Measurements from ENCODE around the gene OXT. TPM values are rescaled to one million over a fixed set of nuclear protein-coding genes. Genes with fewer than 3 reads are reported as not detected.

The OXT gene
- total and polyA plus RNA-seq, 2 of the 13 experiments (the other 11 are each of a cell fraction or from before 2014, with no cell fraction given), result not detected

GRCh38 chr20:3045042-3045815, 26.2 kb upstream of the OXT start:
- peak overlapping the region; percentile 99 for H3K4me2 ChIP-seq (ENCODE audit: low read depth, low read length)
- DNase-seq (ENCODE audit: low spot score) (no peak), FAIRE-seq (no peak), ATAC-seq (peak; percentile 77)
- 6% methylated on average over 12 of the region's 24 CpGs for WGBS (ENCODE audit: low lambda C conversion rate)
- CTCF ChIA-PET (ENCODE audit: low intra/inter-chr PET ratio, low total read pairs), result no interaction called here
- POLR2A ChIA-PET, result interaction anchor here (0.6 to 2.4 kb wide), 20 partner anchors 9 to 392 kb away, joined by 3 to 10 read pairs (median 4); partner anchors contain the start of genes FASTKD5, IDH3B, NOP56 and PCED1A
- peak overlapping the region; percentile 85 for H3K27ac ChIP-seq (ENCODE audit: extremely low read length, insufficient read depth, low read length)
- in situ Hi-C loops (cut with HindIII; ENCODE audit: extremely low pct_ligation_motif_present, low pct_unique_long_range_greater_than_20kb) (no loop called here), intact Hi-C loops (cut with micrococcal nuclease; ENCODE audit: unreplicated experiment) (loop anchor here (10.0 kb wide), 1 partner anchor 130 kb away; no protein-coding TSS in a partner anchor)
- H2AFZ ChIP-seq (ENCODE audit: low read length), result peak overlapping the region; percentile 65
- peak overlapping the region; percentile 89 for H3K9ac ChIP-seq (ENCODE audit: insufficient read depth, low read depth, low read length)
- peaks cover 42% of the 10 kb centered on the region for H3K4me1 ChIP-seq (ENCODE audit: insufficient read depth, low read length)
- peaks cover 19 to 30% of the 10 kb centered on the region in 2 experiments for H3K36me3 ChIP-seq (replicated peaks in 1 of 2; ENCODE audit: control insufficient read depth in 1 of 2, insufficient read depth in 2 of 2, low read length in 2 of 2)
- H3K79me2 ChIP-seq (ENCODE audit: insufficient read depth, low read length), result peaks cover 18% of the 10 kb centered on the region
- H3K4me3 ChIP-seq (replicated peaks in 1 of 3; ENCODE audit: insufficient read depth in 1 of 3, low read depth in 2 of 3, low read length in 3 of 3), result peak overlapping the region; percentile 89 to 97 (median 95)
- no peaks in the 10 kb centered on the region for H4K20me1 ChIP-seq (ENCODE audit: insufficient read depth, low read length)
- no peaks in the 10 kb centered on the region; a peak in 1 of 5 replicates for H3K27me3 ChIP-seq (ENCODE audit: control insufficient read depth in 1 of 2, insufficient read depth in 2 of 2, low read length in 2 of 2)
- H3K9me3 ChIP-seq (ENCODE audit: low read length), result no peaks in the 10 kb centered on the region
- TSS peak; percentile 86 for BruUV-seq (replicated peaks)
- TF ChIP-seq, protein P1, sequence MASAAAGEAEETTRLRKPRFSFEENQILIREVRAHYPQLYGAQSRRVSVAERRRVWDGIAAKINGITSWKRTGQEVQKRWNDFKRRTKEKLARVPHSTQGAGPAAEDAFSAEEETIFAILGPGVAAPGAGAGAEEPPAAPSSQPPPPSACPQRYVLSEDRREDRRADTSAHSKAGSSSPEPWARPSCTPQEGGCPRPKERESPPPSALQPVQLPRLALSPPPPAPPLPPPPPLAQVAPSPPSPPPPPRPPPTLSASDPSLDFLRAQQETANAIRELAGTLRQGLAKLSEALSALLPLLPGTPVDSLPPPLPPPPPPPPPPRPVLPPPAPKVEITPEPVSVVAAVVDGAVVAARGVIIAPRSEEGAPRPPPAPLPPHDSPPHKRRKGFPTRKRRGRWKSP (CRISPR knock-in tag; IDR thresholded peaks at IDR 0.05), result no peak
- TF ChIP-seq, protein P2, sequence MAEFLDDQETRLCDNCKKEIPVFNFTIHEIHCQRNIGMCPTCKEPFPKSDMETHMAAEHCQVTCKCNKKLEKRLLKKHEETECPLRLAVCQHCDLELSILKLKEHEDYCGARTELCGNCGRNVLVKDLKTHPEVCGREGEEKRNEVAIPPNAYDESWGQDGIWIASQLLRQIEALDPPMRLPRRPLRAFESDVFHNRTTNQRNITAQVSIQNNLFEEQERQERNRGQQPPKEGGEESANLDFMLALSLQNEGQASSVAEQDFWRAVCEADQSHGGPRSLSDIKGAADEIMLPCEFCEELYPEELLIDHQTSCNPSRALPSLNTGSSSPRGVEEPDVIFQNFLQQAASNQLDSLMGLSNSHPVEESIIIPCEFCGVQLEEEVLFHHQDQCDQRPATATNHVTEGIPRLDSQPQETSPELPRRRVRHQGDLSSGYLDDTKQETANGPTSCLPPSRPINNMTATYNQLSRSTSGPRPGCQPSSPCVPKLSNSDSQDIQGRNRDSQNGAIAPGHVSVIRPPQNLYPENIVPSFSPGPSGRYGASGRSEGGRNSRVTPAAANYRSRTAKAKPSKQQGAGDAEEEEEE (CRISPR knock-in tag; IDR thresholded peaks at IDR 0.05; ENCODE audit: borderline replicate concordance), result 0 out of 2 replicates have a peak, but pooled peaks have one; percentile 13
- TF ChIP-seq, protein P3, sequence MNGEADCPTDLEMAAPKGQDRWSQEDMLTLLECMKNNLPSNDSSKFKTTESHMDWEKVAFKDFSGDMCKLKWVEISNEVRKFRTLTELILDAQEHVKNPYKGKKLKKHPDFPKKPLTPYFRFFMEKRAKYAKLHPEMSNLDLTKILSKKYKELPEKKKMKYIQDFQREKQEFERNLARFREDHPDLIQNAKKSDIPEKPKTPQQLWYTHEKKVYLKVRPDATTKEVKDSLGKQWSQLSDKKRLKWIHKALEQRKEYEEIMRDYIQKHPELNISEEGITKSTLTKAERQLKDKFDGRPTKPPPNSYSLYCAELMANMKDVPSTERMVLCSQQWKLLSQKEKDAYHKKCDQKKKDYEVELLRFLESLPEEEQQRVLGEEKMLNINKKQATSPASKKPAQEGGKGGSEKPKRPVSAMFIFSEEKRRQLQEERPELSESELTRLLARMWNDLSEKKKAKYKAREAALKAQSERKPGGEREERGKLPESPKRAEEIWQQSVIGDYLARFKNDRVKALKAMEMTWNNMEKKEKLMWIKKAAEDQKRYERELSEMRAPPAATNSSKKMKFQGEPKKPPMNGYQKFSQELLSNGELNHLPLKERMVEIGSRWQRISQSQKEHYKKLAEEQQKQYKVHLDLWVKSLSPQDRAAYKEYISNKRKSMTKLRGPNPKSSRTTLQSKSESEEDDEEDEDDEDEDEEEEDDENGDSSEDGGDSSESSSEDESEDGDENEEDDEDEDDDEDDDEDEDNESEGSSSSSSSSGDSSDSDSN (CRISPR knock-in tag; IDR thresholded peaks at IDR 0.05), result no peak
- TF ChIP-seq SNAI1 (CRISPR knock-in tag; IDR thresholded peaks at IDR 0.05; ENCODE audit: borderline replicate concordance) (no peak), RBAK (CRISPR knock-in tag; IDR thresholded peaks at IDR 0.05) (peak; percentile 16; the same call in 1 of the 2 replicates), KLF9 (CRISPR knock-in tag; IDR thresholded peaks at IDR 0.05; ENCODE audit: low read depth) (no peak), ZNF7 (CRISPR knock-in tag; IDR thresholded peaks at IDR 0.05) (0 out of 2 replicates have a peak, but pooled peaks have one; percentile 7), ZNF550 (CRISPR knock-in tag; IDR thresholded peaks at IDR 0.05; ENCODE audit: borderline replicate concordance) (peak; percentile 12; the same call in 1 of the 2 replicates), ZMYM3 (CRISPR knock-in tag; IDR thresholded peaks at IDR 0.05) (no peak)
- TF ChIP-seq, protein P4, sequence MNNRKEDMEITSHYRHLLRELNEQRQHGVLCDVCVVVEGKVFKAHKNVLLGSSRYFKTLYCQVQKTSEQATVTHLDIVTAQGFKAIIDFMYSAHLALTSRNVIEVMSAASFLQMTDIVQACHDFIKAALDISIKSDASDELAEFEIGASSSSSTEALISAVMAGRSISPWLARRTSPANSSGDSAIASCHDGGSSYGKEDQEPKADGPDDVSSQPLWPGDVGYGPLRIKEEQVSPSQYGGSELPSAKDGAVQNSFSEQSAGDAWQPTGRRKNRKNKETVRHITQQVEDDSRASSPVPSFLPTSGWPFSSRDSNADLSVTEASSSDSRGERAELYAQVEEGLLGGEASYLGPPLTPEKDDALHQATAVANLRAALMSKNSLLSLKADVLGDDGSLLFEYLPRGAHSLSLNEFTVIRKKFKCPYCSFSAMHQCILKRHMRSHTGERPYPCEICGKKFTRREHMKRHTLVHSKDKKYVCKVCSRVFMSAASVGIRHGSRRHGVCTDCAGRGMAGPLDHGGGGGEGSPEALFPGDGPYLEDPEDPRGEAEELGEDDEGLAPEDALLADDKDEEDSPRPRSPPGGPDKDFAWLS (CRISPR knock-in tag; IDR thresholded peaks at IDR 0.05; ENCODE audit: borderline replicate concordance), result 0 out of 2 replicates have a peak, but pooled peaks have one; percentile 12
- TF ChIP-seq, protein P5, sequence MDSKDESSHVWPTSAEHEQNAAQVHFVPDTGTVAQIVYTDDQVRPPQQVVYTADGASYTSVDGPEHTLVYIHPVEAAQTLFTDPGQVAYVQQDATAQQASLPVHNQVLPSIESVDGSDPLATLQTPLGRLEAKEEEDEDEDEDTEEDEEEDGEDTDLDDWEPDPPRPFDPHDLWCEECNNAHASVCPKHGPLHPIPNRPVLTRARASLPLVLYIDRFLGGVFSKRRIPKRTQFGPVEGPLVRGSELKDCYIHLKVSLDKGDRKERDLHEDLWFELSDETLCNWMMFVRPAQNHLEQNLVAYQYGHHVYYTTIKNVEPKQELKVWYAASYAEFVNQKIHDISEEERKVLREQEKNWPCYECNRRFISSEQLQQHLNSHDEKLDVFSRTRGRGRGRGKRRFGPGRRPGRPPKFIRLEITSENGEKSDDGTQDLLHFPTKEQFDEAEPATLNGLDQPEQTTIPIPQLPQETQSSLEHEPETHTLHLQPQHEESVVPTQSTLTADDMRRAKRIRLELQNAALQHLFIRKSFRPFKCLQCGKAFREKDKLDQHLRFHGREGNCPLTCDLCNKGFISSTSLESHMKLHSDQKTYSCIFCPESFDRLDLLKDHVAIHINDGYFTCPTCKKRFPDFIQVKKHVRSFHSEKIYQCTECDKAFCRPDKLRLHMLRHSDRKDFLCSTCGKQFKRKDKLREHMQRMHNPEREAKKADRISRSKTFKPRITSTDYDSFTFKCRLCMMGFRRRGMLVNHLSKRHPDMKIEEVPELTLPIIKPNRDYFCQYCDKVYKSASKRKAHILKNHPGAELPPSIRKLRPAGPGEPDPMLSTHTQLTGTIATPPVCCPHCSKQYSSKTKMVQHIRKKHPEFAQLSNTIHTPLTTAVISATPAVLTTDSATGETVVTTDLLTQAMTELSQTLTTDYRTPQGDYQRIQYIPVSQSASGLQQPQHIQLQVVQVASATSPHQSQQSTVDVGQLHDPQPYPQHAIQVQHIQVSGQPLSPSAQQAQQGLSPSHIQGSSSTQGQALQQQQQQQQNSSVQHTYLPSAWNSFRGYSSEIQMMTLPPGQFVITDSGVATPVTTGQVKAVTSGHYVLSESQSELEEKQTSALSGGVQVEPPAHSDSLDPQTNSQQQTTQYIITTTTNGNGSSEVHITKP (CRISPR knock-in tag; IDR thresholded peaks at IDR 0.05; ENCODE audit: low read depth), result no peak
